Tibial artery (tissue), 4 donors: ENCODE data around the gene KIAA1671.
"Not testable (repeated sequence)": the region's sequence is repeated elsewhere in the genome, so short reads cannot be mapped to it uniquely, and the experiment has no call there.

Source experiments
- DNase-seq, 2 donors: peaks; one replicate each; pipeline ENCODE4 v3.0.0-alpha.2; 2019
- H3K27ac ChIP-seq, 2 donors: fragments of 200-600 bp; sonication (generic) in 1 of 2; 1 replicate in 1 of 2; 2 replicates in 1 of 2; pipeline ENCODE4 v1.5.1; 2018 to 2019; ENCODE audit warnings: mild to moderate bottlenecking in 1 of 2
- H3K27me3 ChIP-seq, 2 donors: fragments of 200-600 bp; sonication (generic) in 1 of 2; one replicate each; pipeline versions ENCODE4 v1.5.1 to v1.6.0; 2016 to 2019
- H3K36me3 ChIP-seq, 3 donors: fragments of 200-600 bp; sonication (generic) in 2 of 3; one replicate each; pipeline ENCODE4 v1.5.1; 2016 to 2019; ENCODE audit warnings: mild to moderate bottlenecking in 2 of 3
- H3K4me1 ChIP-seq, 4 donors: fragments of 200-600 bp; sonication (generic) in 2 of 4; 1 replicate in 3 of 4; 2 replicates in 1 of 4; pipeline ENCODE4 v1.5.1; 2016 to 2019
- H3K4me3 ChIP-seq, 2 donors: fragments of 200-600 bp; sonication (generic) in 1 of 2; 1 replicate in 1 of 2; 2 replicates in 1 of 2; pipeline ENCODE4 v1.5.1; 2018 to 2019; ENCODE audit warnings: mild to moderate bottlenecking in 2 of 2
- H3K9me3 ChIP-seq, 3 donors: fragments of 200-600 bp; sonication (generic) in 1 of 3; one replicate each; pipeline ENCODE4 v1.5.1; 2016 to 2019
- intact Hi-C: fragments of 100-400 bp; cut with DNase I; formaldehyde crosslinking; loops from one replicate; pipeline ENCODE4 v1.15.0; 2023; ENCODE audit warnings: low total_unique reads
- TF ChIP-seq, protein P1 (sequence below), 2 experiments: fragments of 200-600 bp in 1 of 2; fragments of 450-650 bp in 1 of 2; IDR thresholded peaks; one replicate each; pipeline ENCODE4 v1.5.1; 2017 to 2019; ENCODE audit warnings: antibody characterized with exemption in 2 of 2, mild to moderate bottlenecking in 1 of 2, moderate library complexity in 1 of 2

KIAA1671 gene

DNA sequence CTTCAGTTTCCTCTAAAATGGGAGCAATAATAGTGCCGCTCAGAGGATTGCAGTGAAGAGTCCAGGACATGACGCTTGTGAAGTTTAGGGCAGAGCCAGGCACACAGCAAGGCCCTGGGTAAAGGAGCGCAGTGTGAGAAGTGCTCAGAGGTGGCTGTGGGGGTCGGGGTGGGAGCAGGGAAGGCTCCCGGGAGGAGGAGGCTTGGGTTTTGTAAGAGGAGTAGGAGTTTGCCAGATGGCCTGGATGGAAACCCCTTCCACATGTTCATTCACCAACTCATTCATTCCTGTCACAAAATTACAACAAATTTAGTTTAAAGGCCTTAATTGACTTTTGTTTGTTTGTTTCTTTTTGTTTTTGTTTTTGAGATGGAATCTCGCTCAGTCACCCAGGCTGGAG is 283.9 kb downstream of the KIAA1671 start:
- Histone ChIP-seq H3K27me3 (peaks cover 0 to 29% of the 10 kb centered on the region in 2 donors), H3K4me1 (no peaks in the 10 kb centered on the region), H3K36me3 (no peaks in the 10 kb centered on the region), H3K4me3 (no peak overlapping the region), H3K27ac (no peak overlapping the region), H3K9me3 (no peaks in the 10 kb centered on the region)
- TF ChIP-seq, protein P1, sequence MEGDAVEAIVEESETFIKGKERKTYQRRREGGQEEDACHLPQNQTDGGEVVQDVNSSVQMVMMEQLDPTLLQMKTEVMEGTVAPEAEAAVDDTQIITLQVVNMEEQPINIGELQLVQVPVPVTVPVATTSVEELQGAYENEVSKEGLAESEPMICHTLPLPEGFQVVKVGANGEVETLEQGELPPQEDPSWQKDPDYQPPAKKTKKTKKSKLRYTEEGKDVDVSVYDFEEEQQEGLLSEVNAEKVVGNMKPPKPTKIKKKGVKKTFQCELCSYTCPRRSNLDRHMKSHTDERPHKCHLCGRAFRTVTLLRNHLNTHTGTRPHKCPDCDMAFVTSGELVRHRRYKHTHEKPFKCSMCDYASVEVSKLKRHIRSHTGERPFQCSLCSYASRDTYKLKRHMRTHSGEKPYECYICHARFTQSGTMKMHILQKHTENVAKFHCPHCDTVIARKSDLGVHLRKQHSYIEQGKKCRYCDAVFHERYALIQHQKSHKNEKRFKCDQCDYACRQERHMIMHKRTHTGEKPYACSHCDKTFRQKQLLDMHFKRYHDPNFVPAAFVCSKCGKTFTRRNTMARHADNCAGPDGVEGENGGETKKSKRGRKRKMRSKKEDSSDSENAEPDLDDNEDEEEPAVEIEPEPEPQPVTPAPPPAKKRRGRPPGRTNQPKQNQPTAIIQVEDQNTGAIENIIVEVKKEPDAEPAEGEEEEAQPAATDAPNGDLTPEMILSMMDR (IDR thresholded peaks at IDR 0.05): no peak
- DNase-seq: no peak
- intact Hi-C loops: no loop called here

DNA sequence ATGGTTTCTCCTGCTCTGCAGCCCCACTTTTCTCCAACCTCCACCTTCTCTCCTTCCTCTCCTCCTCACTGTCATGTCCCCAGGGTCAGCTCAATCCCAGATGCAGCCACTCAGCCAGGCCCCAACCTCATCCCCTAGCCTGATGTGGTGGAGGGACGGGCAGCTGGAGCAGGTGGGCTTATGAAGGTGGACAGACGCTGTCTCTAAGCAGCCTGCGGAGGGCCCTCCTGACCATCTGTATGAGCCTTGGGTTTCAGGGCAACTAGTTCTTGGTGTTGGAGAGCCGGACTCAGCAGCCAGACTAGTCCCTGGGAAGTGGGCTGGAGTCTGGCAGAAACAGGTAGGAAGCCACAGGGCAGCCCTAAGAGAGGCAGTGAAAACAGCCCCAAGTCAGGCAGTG is 285.0 kb downstream of the KIAA1671 start:
- Histone ChIP-seq H3K4me1 (no peaks in the 10 kb centered on the region), H3K36me3 (no peaks in the 10 kb centered on the region), H3K27me3 (peaks cover 0 to 32% of the 10 kb centered on the region in 2 donors), H3K9me3 (no peaks in the 10 kb centered on the region), H3K4me3 (no peak overlapping the region), H3K27ac (no peak overlapping the region)
- no peak for DNase-seq
- intact Hi-C loops: no loop called here
- TF ChIP-seq, protein P1 (IDR thresholded peaks at IDR 0.05): no peak

DNA sequence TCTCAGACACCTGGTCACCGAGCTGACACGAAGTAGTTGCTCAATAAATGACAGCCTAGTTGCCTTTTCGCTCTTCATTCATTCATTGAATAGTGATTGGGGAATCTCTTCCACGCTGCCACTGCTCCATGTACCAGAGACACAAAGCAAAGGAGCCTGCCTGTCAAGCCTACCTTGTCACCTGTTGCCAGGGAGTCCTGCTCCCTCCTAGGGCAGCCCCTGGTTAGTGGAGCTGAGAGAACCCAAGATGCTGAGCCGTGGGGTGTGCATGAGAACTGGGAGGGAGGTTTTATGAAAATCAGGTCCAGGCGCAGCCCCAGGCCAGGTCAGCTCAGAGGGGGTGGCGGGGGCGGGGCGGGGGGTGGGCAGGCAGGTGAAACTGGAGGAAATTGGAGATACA is 285.5 kb downstream of the KIAA1671 start:
- H3K9me3 ChIP-seq, H3K4me3 ChIP-seq, DNase-seq, H3K36me3 ChIP-seq, H3K4me1 ChIP-seq, intact Hi-C loops, H3K27ac ChIP-seq: not testable (repeated sequence)
- peaks cover 0 to 32% of the 10 kb centered on the region in 2 donors for H3K27me3 ChIP-seq
